Neuronal stem cell (in vitro differentiated cells): ENCODE data around the gene FAAP100.

Experiments
- DNase-seq: peaks from one replicate; pipeline ENCODE4 v3.0.0-alpha.2; 2013; ENCODE audit warnings: low spot score
- H2AFZ ChIP-seq: one replicate; pipeline ENCODE4 v1.6.1; 2013; ENCODE audit warnings: mild to moderate bottlenecking, low read length, inconsistent platforms
- H2AK5ac ChIP-seq: 2 replicates; pipeline ENCODE4 v1.6.1; 2013; ENCODE audit warnings: low read depth, mild to moderate bottlenecking, inconsistent platforms, low read length, moderate library complexity, mixed read lengths
- H2BK120ac ChIP-seq: 2 replicates; pipeline ENCODE4 v1.6.1; 2013; ENCODE audit warnings: low read depth, mild to moderate bottlenecking, inconsistent platforms, low read length, moderate library complexity, mixed read lengths
- H2BK12ac ChIP-seq: one replicate; pipeline ENCODE4 v1.6.1; 2013; ENCODE audit warnings: low read length, inconsistent platforms
- H2BK15ac ChIP-seq: 2 replicates; pipeline ENCODE4 v1.6.1; 2013; ENCODE audit warnings: mild to moderate bottlenecking, low read length, inconsistent platforms, mixed read lengths
- H2BK5ac ChIP-seq: one replicate; pipeline ENCODE4 v1.6.1; 2013; ENCODE audit warnings: inconsistent platforms, mild to moderate bottlenecking, low read length, moderate library complexity
- H3K14ac ChIP-seq: one replicate; pipeline ENCODE4 v1.6.1; 2013; ENCODE audit warnings: low read length, inconsistent platforms
- H3K18ac ChIP-seq: 2 replicates; pipeline ENCODE4 v1.6.1; 2013; ENCODE audit warnings: low read length, inconsistent platforms
- H3K23ac ChIP-seq: 2 replicates; pipeline ENCODE4 v1.6.1; 2013; ENCODE audit warnings: low read depth, mild to moderate bottlenecking, mixed read lengths, low read length, inconsistent platforms; ENCODE audit not compliant: poor library complexity
- H3K27ac ChIP-seq: replicated peaks from 3 replicates; pipeline ENCODE4 v1.5.1; 2013; ENCODE audit warnings: low read length, inconsistent platforms
- H3K27me3 ChIP-seq, 3 experiments: 2 replicates each; pipeline ENCODE4 v1.6.1; 2013; ENCODE audit warnings: low read length in 3 of 3, mild to moderate bottlenecking in 2 of 3, inconsistent platforms in 1 of 3, low read depth in 1 of 3, mixed read lengths in 1 of 3, moderate library complexity in 1 of 3; ENCODE audit not compliant: control insufficient read depth in 3 of 3, insufficient read depth in 3 of 3
- H3K36me3 ChIP-seq, 2 donors: replicated peaks in 1 of 2; 2 replicates each; pipeline ENCODE4 v1.6.1; 2013; ENCODE audit warnings: low read length in 2 of 2; ENCODE audit not compliant: control insufficient read depth in 2 of 2, insufficient read depth in 2 of 2
- H3K4ac ChIP-seq: 2 replicates; pipeline ENCODE4 v1.6.1; 2013; ENCODE audit warnings: inconsistent platforms, mild to moderate bottlenecking, low read length, moderate library complexity
- H3K4me1 ChIP-seq, 2 donors: 1 replicate in 1 of 2; 2 replicates in 1 of 2; pipeline ENCODE4 v1.6.1; 2013; ENCODE audit warnings: low read length in 2 of 2, low read depth in 1 of 2; ENCODE audit not compliant: control insufficient read depth in 2 of 2, insufficient read depth in 1 of 2
- H3K4me2 ChIP-seq: one replicate; pipeline ENCODE4 v1.6.1; 2013; ENCODE audit warnings: mild to moderate bottlenecking, low read length, inconsistent platforms; ENCODE audit not compliant: insufficient read depth, poor library complexity, severe bottlenecking
- H3K4me3 ChIP-seq, 2 donors: 2 replicates each; pipeline ENCODE4 v1.5.1; 2013; ENCODE audit warnings: low read length in 2 of 2, mild to moderate bottlenecking in 2 of 2, inconsistent platforms in 1 of 2, moderate library complexity in 1 of 2
- H3K79me1 ChIP-seq: one replicate; pipeline ENCODE4 v1.6.1; 2013; ENCODE audit warnings: low read depth, mild to moderate bottlenecking, inconsistent platforms, low read length, moderate library complexity
- H3K9ac ChIP-seq: one replicate; pipeline ENCODE4 v1.6.1; 2013; ENCODE audit warnings: mild to moderate bottlenecking, low read depth, low read length, inconsistent platforms; ENCODE audit not compliant: poor library complexity
- H3K9me3 ChIP-seq, 2 donors: replicated peaks in 1 of 2; 2 replicates each; pipeline versions ENCODE3 to v1.6.1; 2013; ENCODE audit warnings: low read length in 2 of 2, mild to moderate bottlenecking in 2 of 2, inconsistent platforms in 1 of 2, low read depth in 1 of 2, mixed read lengths in 1 of 2, moderate library complexity in 1 of 2; ENCODE audit not compliant: control insufficient read depth in 2 of 2, insufficient read depth in 1 of 2
- H4K8ac ChIP-seq: one replicate; pipeline ENCODE4 v1.6.1; 2013; ENCODE audit warnings: low read depth, mild to moderate bottlenecking, inconsistent platforms, low read length, moderate library complexity
- H4K91ac ChIP-seq: one replicate; pipeline ENCODE4 v1.6.1; 2013; ENCODE audit warnings: low read length, low read depth, mild to moderate bottlenecking, inconsistent platforms; ENCODE audit not compliant: poor library complexity
- WGBS, 2 donors: extraction: QIAGEN DNeasy Blood & Tissue Kit; methylation state at CpG; one replicate each; pipeline ENCODE4 v1.1.7; 2013; ENCODE audit warnings: missing lambda C conversion rate in 2 of 2, mixed read lengths in 1 of 2; ENCODE audit not compliant: insufficient read length in 2 of 2, insufficient replicate concordance in 1 of 2; ENCODE audit errors: extremely low coverage in 2 of 2; 5-methylcytosine and 5-hydroxymethylcytosine counted together

The FAAP100 gene

DNA sequence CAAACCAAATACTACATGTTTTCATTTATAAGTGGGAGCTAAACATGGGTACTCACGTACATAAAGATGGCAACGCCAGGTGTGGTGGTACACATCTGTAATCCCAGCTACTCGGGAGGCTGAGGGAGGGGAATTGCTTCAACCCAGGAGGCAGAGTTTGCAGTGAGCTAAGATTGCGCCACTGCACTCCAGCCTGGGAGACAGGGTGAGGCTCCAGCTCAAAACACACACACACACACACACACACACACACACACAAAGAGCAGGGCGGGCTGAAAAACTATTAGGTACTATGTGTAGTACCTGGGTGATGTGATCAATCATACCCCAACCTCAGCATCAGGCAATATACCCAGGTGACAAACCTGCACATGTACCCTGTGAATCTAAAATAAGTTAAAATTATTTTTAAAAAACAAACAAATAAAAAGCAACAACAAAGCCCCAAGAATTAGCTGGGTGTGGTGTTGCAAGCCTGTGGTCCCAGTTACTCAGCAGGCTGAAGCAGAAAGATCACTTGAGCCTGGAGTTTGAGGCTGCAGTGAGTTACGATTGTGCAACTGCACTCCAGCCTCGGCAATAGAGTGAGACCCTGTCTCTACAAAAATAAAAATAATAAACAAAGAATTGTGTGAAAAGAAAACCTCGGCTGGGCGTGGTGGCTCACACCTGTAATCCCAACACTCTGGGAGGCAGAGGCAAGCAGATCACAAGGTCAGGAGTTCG lies 11.9 kb upstream of the FAAP100 start:
- no peak overlapping the region for H4K91ac ChIP-seq
- H4K8ac ChIP-seq: no peak overlapping the region
- H3K14ac ChIP-seq: no peak overlapping the region
- peaks cover 4% of the 10 kb centered on the region for H3K79me1 ChIP-seq
- no peak overlapping the region for H3K4ac ChIP-seq
- WGBS, 2 donors: no CpG with 5 or more reads among the region's 10 CpGs
- no peak overlapping the region for H2BK120ac ChIP-seq
- no peak overlapping the region for H3K4me3 ChIP-seq
- no peaks in the 10 kb centered on the region for H3K9me3 ChIP-seq
- H3K9ac ChIP-seq: no peak overlapping the region
- peaks cover 0 to 9% of the 10 kb centered on the region in 2 donors for H3K4me1 ChIP-seq
- H2BK5ac ChIP-seq: no peak overlapping the region
- no peak overlapping the region for H3K18ac ChIP-seq
- H2AFZ ChIP-seq: no peak overlapping the region
- no peak overlapping the region for H3K4me2 ChIP-seq
- no peak overlapping the region for H3K27ac ChIP-seq
- H3K27me3 ChIP-seq: no peaks in the 10 kb centered on the region
- no peak overlapping the region for H3K23ac ChIP-seq
- DNase-seq: no peak
- no peak overlapping the region for H2BK15ac ChIP-seq
- no peak overlapping the region for H2BK12ac ChIP-seq
- H3K36me3 ChIP-seq: peaks cover 60 to 91% of the 10 kb centered on the region in 2 donors
- H2AK5ac ChIP-seq: no peak overlapping the region

DNA sequence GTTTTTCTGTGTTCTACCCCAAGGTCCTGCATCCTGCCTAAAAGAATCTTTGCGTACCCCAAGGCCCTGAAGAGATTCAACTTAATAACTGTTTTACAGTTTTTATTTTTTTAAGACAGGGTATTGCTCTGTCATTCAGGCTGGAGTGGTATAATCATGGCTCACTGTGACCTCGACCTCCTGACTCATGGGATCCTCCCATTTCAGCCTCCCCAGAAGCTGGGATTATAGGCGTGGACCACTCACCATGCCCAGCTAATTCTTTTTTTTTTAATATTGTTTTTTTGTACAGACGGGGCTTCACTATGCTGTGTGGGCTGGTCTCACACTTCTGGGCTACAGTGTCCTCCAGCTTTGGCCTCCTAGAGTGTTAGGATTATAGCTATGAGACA lies 9.3 kb upstream of the FAAP100 start:
- no peak overlapping the region for H2AK5ac ChIP-seq
- DNase-seq: no peak
- H3K14ac ChIP-seq: no peak overlapping the region
- no peak overlapping the region for H2BK15ac ChIP-seq
- H3K79me1 ChIP-seq: peaks cover 3% of the 10 kb centered on the region
- H3K23ac ChIP-seq: no peak overlapping the region
- peaks cover 0 to 3% of the 10 kb centered on the region in 2 donors for H3K4me1 ChIP-seq
- no peak overlapping the region for H3K4me2 ChIP-seq
- H2BK120ac ChIP-seq: no peak overlapping the region
- H3K27ac ChIP-seq: no peak overlapping the region
- H4K91ac ChIP-seq: no peak overlapping the region
- no peak overlapping the region for H3K9ac ChIP-seq
- no peaks in the 10 kb centered on the region for H3K9me3 ChIP-seq
- H4K8ac ChIP-seq: no peak overlapping the region
- H3K4ac ChIP-seq: no peak overlapping the region
- WGBS, 2 donors: no CpG with 5 or more reads among the region's 4 CpGs
- H3K4me3 ChIP-seq: no peak overlapping the region
- H2AFZ ChIP-seq: no peak overlapping the region
- H3K18ac ChIP-seq: no peak overlapping the region
- no peak overlapping the region for H2BK12ac ChIP-seq
- no peak overlapping the region for H2BK5ac ChIP-seq
- peaks cover 59 to 92% of the 10 kb centered on the region in 2 donors for H3K36me3 ChIP-seq
- H3K27me3 ChIP-seq: no peaks in the 10 kb centered on the region

DNA sequence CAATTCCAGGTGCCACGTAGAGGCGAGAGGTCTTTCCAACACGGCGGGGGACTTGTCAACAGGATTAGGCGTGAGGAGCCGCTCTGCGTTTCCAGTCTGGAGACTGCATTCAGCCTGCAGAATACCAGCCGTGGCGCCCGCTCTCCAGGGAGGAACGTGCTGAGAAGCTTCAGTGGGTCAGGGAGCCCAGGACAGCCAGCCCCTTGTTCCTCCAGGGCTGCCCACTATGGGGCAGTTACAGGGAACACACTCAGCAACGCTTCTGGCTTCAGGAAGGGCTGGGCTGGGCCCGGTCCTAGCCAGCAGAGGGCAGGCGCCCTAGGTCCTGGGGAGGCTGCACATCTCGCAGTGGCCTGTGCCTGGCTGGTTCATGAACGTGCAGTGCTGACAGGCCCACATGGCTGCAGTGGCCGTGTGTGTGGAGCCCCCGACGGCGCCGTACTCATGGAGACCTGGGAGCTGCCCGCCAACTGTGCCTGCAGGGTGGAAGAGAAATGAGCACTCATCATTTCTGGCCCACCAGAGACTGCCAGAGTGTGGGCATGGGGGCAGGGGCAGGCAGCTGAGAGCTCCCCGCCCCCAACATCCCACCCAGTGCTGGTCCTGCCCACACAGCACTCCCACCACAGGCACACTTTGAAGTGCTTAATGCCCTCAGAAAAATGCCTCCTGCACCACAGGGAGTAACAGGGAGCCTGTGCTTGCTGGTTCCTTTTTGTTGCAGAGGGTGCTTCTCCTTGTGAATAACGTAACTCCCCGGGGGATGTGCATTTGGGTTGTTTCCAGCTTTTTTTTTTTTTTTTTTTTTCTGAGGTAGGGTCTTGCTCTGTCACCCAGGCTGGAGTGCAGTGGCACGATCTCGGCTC lies 7.0 kb upstream of the FAAP100 start:
- WGBS, 2 donors: no CpG with 5 or more reads among the region's 27 CpGs
- H3K27ac ChIP-seq: no peak overlapping the region
- no peak overlapping the region for H3K4ac ChIP-seq
- H2AFZ ChIP-seq: no peak overlapping the region
- H2BK12ac ChIP-seq: no peak overlapping the region
- no peak overlapping the region for H3K9ac ChIP-seq
- peaks cover 42 to 76% of the 10 kb centered on the region in 2 donors for H3K36me3 ChIP-seq
- H3K18ac ChIP-seq: no peak overlapping the region
- no peak overlapping the region for H2BK15ac ChIP-seq
- H4K8ac ChIP-seq: no peak overlapping the region
- H4K91ac ChIP-seq: no peak overlapping the region
- H2BK120ac ChIP-seq: no peak overlapping the region
- H3K4me2 ChIP-seq: no peak overlapping the region
- no peak overlapping the region for H2BK5ac ChIP-seq
- no peaks in the 10 kb centered on the region for H3K9me3 ChIP-seq
- H3K4me1 ChIP-seq: no peaks in the 10 kb centered on the region
- H3K23ac ChIP-seq: peak overlapping the region; percentile 67
- no peak for DNase-seq
- H2AK5ac ChIP-seq: no peak overlapping the region
- H3K27me3 ChIP-seq: no peaks in the 10 kb centered on the region
- no peaks in the 10 kb centered on the region for H3K79me1 ChIP-seq
- no peak overlapping the region for H3K14ac ChIP-seq
- H3K4me3 ChIP-seq: no peak overlapping the region

DNA sequence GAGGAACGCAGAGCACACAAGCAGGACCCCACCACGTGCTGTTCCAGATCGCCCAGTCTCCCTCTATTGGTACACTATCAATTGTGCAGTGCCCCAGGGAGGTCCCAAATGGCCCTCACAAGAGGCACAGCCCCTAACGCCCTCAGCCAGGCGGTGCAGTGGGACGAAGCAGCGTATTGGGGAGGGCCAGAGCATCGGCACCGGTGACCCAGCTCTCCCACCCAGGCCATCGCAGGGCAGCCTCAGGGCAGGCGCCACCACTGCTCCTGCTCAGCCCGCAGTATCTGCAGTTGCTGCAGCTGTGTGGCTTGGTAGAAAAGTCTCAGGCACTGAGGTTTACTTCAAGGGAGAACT lies 5.9 kb upstream of the FAAP100 start:
- Histone ChIP-seq H3K27me3 (no peaks in the 10 kb centered on the region), H3K4me3 (no peak overlapping the region), H3K4ac (no peak overlapping the region), H3K9me3 (no peaks in the 10 kb centered on the region), H3K27ac (no peak overlapping the region), H3K4me2 (no peak overlapping the region), H2BK12ac (no peak overlapping the region), H3K9ac (peak overlapping the region; percentile 50), H3K79me1 (no peaks in the 10 kb centered on the region), H3K23ac (peak overlapping the region; percentile 55), H3K36me3 (peaks cover 35 to 66% of the 10 kb centered on the region in 2 donors), H4K8ac (no peak overlapping the region), H3K14ac (no peak overlapping the region), H4K91ac (no peak overlapping the region), H2BK120ac (no peak overlapping the region), H3K4me1 (peaks cover 6 to 8% of the 10 kb centered on the region in 2 donors), H2BK15ac (no peak overlapping the region), H2AK5ac (no peak overlapping the region), H3K18ac (no peak overlapping the region), H2BK5ac (no peak overlapping the region), H2AFZ (no peak overlapping the region)
- no CpG with 5 or more reads among the region's 12 CpGs for WGBS, 2 donors
- no peak for DNase-seq
